Measurements from ENCODE around the gene ULK1.

DNA sequence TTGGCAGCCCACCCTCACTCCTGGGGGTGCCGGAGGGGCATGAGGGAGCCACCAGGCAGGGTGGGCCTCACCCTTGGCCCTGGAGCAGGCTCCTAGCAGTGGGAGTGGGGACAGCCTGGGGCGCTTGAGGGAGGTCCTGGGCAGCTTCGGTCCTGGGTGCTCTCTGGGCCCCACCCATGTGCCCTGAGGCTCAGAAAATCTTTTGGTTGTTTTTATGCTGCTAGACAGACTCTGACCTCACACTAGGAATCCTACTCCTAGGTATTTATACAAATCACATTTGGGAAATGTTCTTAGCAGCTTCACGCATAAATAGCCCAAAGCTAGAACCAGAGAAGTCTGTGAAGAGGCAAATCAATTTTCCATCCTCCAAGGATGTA is 10.9 kb upstream of the ULK1 start:
- TF ChIP-seq, protein P1, sequence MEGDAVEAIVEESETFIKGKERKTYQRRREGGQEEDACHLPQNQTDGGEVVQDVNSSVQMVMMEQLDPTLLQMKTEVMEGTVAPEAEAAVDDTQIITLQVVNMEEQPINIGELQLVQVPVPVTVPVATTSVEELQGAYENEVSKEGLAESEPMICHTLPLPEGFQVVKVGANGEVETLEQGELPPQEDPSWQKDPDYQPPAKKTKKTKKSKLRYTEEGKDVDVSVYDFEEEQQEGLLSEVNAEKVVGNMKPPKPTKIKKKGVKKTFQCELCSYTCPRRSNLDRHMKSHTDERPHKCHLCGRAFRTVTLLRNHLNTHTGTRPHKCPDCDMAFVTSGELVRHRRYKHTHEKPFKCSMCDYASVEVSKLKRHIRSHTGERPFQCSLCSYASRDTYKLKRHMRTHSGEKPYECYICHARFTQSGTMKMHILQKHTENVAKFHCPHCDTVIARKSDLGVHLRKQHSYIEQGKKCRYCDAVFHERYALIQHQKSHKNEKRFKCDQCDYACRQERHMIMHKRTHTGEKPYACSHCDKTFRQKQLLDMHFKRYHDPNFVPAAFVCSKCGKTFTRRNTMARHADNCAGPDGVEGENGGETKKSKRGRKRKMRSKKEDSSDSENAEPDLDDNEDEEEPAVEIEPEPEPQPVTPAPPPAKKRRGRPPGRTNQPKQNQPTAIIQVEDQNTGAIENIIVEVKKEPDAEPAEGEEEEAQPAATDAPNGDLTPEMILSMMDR (tag by site-specific recombination; IDR thresholded peaks at IDR 0.05): no peak
- TF ChIP-seq ZNF391 (tag by site-specific recombination; IDR thresholded peaks at IDR 0.05; ENCODE audit: borderline replicate concordance, low read depth): no peak
- TF ChIP-seq ZBTB7A (tag by site-specific recombination; IDR thresholded peaks at IDR 0.05; ENCODE audit: low read depth): no peak
- no peak for TF ChIP-seq ZNF600 (tag by site-specific recombination; IDR thresholded peaks at IDR 0.05)
